ENCODE measurements around the gene EEF2K.

EEF2K gene

DNA sequence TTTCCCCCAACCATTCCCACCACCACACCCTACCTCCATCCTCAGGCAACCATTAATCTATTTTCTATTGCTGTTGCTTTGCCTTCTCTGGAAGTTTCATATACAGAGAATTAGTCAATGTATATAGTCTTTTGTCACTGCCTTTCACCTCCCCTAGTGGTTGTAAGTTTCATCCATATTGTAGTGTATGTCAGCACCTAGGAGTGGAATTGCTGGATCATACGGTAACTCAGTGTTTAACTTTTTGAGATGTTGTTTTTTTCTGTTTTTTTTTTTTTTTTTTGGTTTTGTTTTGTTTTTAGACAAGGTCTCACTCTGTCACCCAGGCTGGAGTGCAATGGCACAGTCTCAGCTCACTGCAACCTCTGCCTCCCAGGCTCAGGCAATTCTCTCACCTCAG, 16.9 kb downstream of the EEF2K start:
- Histone ChIP-seq H3K4me3 (ENCODE audit: low read length) (no peak overlapping the region), H3K36me3 (ENCODE audit: control insufficient read depth, low read length) (no peaks in the 10 kb centered on the region), H3K9me2 (replicated peaks; ENCODE audit: control insufficient read depth, low read length) (no peaks in the 10 kb centered on the region), H3F3A (ENCODE audit: control insufficient read depth, insufficient read depth) (no peaks in the 10 kb centered on the region), H3K9me3 (ENCODE audit: control insufficient read depth, insufficient read depth, low read length) (no peaks in the 10 kb centered on the region), H3K27me3 (ENCODE audit: control insufficient read depth, low read length) (no peaks in the 10 kb centered on the region), H3K79me2 (ENCODE audit: control insufficient read depth, low read length) (peaks cover 6% of the 10 kb centered on the region), H3K4me2 (ENCODE audit: low read length) (no peak overlapping the region), H3K4me1 (ENCODE audit: control insufficient read depth, low read length) (peaks cover 6% of the 10 kb centered on the region), H4K20me1 (ENCODE audit: control insufficient read depth, insufficient read depth, low read depth, low read length) (no peaks in the 10 kb centered on the region), H3K27ac (ENCODE audit: low read depth, low read length) (no peak overlapping the region)
- TF ChIP-seq, protein P1, sequence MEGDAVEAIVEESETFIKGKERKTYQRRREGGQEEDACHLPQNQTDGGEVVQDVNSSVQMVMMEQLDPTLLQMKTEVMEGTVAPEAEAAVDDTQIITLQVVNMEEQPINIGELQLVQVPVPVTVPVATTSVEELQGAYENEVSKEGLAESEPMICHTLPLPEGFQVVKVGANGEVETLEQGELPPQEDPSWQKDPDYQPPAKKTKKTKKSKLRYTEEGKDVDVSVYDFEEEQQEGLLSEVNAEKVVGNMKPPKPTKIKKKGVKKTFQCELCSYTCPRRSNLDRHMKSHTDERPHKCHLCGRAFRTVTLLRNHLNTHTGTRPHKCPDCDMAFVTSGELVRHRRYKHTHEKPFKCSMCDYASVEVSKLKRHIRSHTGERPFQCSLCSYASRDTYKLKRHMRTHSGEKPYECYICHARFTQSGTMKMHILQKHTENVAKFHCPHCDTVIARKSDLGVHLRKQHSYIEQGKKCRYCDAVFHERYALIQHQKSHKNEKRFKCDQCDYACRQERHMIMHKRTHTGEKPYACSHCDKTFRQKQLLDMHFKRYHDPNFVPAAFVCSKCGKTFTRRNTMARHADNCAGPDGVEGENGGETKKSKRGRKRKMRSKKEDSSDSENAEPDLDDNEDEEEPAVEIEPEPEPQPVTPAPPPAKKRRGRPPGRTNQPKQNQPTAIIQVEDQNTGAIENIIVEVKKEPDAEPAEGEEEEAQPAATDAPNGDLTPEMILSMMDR (IDR thresholded peaks at IDR 0.05; ENCODE audit: low read depth, low read length, poor library complexity, severe bottlenecking): no peak
- no peak for TF ChIP-seq EZH2phosphoT487 (IDR thresholded peaks at IDR 0.05; ENCODE audit: borderline replicate concordance, low read length)

DNA sequence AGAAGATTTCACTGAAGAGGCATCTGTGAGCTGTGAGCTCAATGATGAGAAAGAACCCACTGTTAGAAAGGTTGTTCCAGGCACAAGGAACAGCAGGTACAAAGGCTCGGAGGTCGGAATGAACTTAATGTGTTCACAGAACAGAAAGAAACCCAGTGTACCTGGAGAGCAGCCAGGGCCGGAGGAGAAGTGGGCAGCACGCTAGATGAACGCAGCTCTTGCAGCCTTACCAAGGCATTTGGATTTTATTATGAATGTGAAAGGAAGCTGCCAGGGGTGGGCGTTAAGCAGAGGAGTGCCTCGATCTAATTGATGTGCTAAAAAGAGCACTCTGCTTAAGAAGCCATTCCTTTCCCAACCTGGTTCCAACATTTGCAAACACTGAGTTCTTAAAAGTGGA, 19.0 kb downstream of the EEF2K start:
- H3F3A ChIP-seq (ENCODE audit: control insufficient read depth, insufficient read depth): no peaks in the 10 kb centered on the region
- H3K4me3 ChIP-seq (ENCODE audit: low read length): no peak overlapping the region
- H3K4me1 ChIP-seq (ENCODE audit: control insufficient read depth, low read length): no peaks in the 10 kb centered on the region
- H3K79me2 ChIP-seq (ENCODE audit: control insufficient read depth, low read length): no peaks in the 10 kb centered on the region
- no peak for TF ChIP-seq EZH2phosphoT487 (IDR thresholded peaks at IDR 0.05; ENCODE audit: borderline replicate concordance, low read length)
- TF ChIP-seq, protein P1 (IDR thresholded peaks at IDR 0.05; ENCODE audit: low read depth, low read length, poor library complexity, severe bottlenecking): no peak
- peaks cover 2% of the 10 kb centered on the region; the same call in 1 of the 2 replicates for H3K36me3 ChIP-seq (ENCODE audit: control insufficient read depth, low read length)
- H3K9me2 ChIP-seq (replicated peaks; ENCODE audit: control insufficient read depth, low read length): no peaks in the 10 kb centered on the region
- no peaks in the 10 kb centered on the region for H3K27me3 ChIP-seq (ENCODE audit: control insufficient read depth, low read length)
- no peaks in the 10 kb centered on the region for H4K20me1 ChIP-seq (ENCODE audit: control insufficient read depth, insufficient read depth, low read depth, low read length)
- H3K27ac ChIP-seq (ENCODE audit: low read depth, low read length): no peak overlapping the region
- no peak overlapping the region for H3K4me2 ChIP-seq (ENCODE audit: low read length)
- H3K9me3 ChIP-seq (ENCODE audit: control insufficient read depth, insufficient read depth, low read length): no peaks in the 10 kb centered on the region

DNA sequence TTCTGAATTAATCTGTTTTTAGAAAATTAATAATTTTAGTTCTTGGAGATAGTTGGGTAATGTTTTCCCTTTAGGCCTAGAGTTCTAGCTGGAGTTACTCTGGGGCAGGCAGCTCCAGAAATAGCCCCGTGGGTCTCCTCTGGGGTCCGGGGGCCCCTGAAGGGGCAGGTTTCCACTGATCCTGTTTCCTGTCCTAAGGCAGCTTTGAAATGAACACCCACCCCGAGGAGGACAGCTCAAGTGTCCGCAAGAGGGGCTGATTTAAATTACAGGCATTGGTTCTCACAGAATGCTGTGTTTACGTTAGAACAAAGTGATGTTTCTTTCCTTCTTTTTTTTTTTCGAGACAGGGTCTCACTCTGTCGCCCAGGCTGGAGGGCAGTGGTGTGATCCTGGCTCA, 23.8 kb downstream of the EEF2K start:
- Histone ChIP-seq H3K36me3 (ENCODE audit: control insufficient read depth, low read length) (peaks cover 2% of the 10 kb centered on the region; the same call in 1 of the 2 replicates), H3K27ac (ENCODE audit: low read depth, low read length) (no peak overlapping the region)

More for the DNA sequence above, 23.8 kb downstream of the EEF2K start:
- Histone ChIP-seq H3F3A (ENCODE audit: control insufficient read depth, insufficient read depth) (no peaks in the 10 kb centered on the region), H3K9me3 (ENCODE audit: control insufficient read depth, insufficient read depth, low read length) (no peaks in the 10 kb centered on the region), H3K79me2 (ENCODE audit: control insufficient read depth, low read length) (no peaks in the 10 kb centered on the region), H3K27me3 (ENCODE audit: control insufficient read depth, low read length) (no peaks in the 10 kb centered on the region), H3K4me3 (ENCODE audit: low read length) (no peak overlapping the region), H3K4me1 (ENCODE audit: control insufficient read depth, low read length) (no peaks in the 10 kb centered on the region), H3K9me2 (replicated peaks; ENCODE audit: control insufficient read depth, low read length) (no peaks in the 10 kb centered on the region), H4K20me1 (ENCODE audit: control insufficient read depth, insufficient read depth, low read depth, low read length) (no peaks in the 10 kb centered on the region), H3K4me2 (ENCODE audit: low read length) (no peak overlapping the region)
- TF ChIP-seq, protein P1 (IDR thresholded peaks at IDR 0.05; ENCODE audit: low read depth, low read length, poor library complexity, severe bottlenecking): no peak
- no peak for TF ChIP-seq EZH2phosphoT487 (IDR thresholded peaks at IDR 0.05; ENCODE audit: borderline replicate concordance, low read length)

Measured in DOHH2 (cell line).